ENCODE data around the gene TOX3.

DNA sequence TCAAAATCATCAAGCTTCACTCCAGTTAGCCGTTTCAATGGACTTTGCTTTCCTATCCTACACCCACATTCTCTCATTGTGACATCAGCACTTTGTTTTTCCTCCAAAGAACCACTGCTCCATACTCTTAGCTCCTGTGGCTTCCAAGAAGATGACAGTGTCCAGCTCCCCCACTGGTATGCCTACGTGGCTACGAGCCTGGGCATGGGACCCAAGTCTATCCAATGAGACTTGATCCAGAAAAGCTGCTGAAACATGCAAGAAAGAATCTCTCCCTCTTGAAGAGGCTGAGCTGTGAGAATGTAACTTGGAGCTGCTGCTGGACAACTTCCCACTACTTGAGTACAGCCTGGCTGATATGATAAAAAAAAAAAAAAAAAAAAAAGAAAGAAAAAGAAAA lies 9.4 kb downstream of the TOX3 start:
- TF ChIP-seq FOXO1 (CRISPR knock-in tag; IDR thresholded peaks at IDR 0.05) (no peak), ESRRA (CRISPR knock-in tag; IDR thresholded peaks at IDR 0.05; ENCODE audit: low read depth) (no peak)
- TF ChIP-seq, protein P1, sequence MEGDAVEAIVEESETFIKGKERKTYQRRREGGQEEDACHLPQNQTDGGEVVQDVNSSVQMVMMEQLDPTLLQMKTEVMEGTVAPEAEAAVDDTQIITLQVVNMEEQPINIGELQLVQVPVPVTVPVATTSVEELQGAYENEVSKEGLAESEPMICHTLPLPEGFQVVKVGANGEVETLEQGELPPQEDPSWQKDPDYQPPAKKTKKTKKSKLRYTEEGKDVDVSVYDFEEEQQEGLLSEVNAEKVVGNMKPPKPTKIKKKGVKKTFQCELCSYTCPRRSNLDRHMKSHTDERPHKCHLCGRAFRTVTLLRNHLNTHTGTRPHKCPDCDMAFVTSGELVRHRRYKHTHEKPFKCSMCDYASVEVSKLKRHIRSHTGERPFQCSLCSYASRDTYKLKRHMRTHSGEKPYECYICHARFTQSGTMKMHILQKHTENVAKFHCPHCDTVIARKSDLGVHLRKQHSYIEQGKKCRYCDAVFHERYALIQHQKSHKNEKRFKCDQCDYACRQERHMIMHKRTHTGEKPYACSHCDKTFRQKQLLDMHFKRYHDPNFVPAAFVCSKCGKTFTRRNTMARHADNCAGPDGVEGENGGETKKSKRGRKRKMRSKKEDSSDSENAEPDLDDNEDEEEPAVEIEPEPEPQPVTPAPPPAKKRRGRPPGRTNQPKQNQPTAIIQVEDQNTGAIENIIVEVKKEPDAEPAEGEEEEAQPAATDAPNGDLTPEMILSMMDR (CRISPR knock-in tag; IDR thresholded peaks at IDR 0.05), result no peak
- TF ChIP-seq, protein P2, sequence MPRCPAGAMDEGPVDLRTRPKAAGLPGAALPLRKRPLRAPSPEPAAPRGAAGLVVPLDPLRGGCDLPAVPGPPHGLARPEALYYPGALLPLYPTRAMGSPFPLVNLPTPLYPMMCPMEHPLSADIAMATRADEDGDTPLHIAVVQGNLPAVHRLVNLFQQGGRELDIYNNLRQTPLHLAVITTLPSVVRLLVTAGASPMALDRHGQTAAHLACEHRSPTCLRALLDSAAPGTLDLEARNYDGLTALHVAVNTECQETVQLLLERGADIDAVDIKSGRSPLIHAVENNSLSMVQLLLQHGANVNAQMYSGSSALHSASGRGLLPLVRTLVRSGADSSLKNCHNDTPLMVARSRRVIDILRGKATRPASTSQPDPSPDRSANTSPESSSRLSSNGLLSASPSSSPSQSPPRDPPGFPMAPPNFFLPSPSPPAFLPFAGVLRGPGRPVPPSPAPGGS (CRISPR knock-in tag; IDR thresholded peaks at IDR 0.05), result no peak
